IgD-negative memory B cell (primary cell): ENCODE measurements around the gene LDLRAD4. TPM values are rescaled to one million over a fixed set of nuclear protein-coding genes. Genes with fewer than 3 reads are reported as not detected.

Experiments
- H3K27ac Mint-ChIP-seq, 3 donors: one replicate each; pipeline ENCODE4 v1.8.0; 2020 to 2022; ENCODE audit warnings: mild to moderate bottlenecking in 3 of 3, mixed read lengths in 3 of 3, moderate library complexity in 1 of 3
- H3K27me3 Mint-ChIP-seq: one replicate; pipeline ENCODE4 v1.8.0; 2021; ENCODE audit warnings: mixed read lengths
- H3K36me3 Mint-ChIP-seq: one replicate; pipeline ENCODE4 v1.8.0; 2020; ENCODE audit warnings: mild to moderate bottlenecking, mixed read lengths
- H3K4me1 Mint-ChIP-seq, 3 donors: one replicate each; pipeline ENCODE4 v1.8.0; 2020 to 2022; ENCODE audit warnings: mixed read lengths in 3 of 3, mild to moderate bottlenecking in 1 of 3
- H3K4me3 Mint-ChIP-seq, 4 donors: one replicate each; pipeline ENCODE4 v1.8.0; 2020 to 2022; ENCODE audit warnings: mild to moderate bottlenecking in 4 of 4, mixed read lengths in 4 of 4, moderate library complexity in 3 of 4
- H3K9me3 Mint-ChIP-seq, 3 donors: one replicate each; pipeline ENCODE4 v1.8.0; 2020 to 2021; ENCODE audit warnings: mixed read lengths in 3 of 3, mild to moderate bottlenecking in 1 of 3
- polyA plus RNA-seq: library from polyadenylated mRNA; unstranded; fragments of 300-500 nt; fragmentation: Illumina TruSeq; gene quantifications from one replicate; pipeline ENCODE4 v1.2.3, GENCODE V29; 2021

LDLRAD4 gene
- polyA plus RNA-seq, 1 donor from 2014 or later: 5.1 TPM

GRCh38 chr18:13266218-13267100 lies 47.9 kb downstream of the LDLRAD4 start:
- Mint-ChIP-seq H3K4me1 (peaks cover 0 to 6% (median 3%) of the 10 kb centered on the region in 3 donors), H3K27ac (peak overlapping the region in 1 of 3 donors; percentile 31), H3K27me3 (peaks cover 16% of the 10 kb centered on the region), H3K36me3 (no peaks in the 10 kb centered on the region), H3K4me3 (no peak overlapping the region), H3K9me3 (peaks cover 0 to 2% (median 0%) of the 10 kb centered on the region in 3 donors)

DNA sequence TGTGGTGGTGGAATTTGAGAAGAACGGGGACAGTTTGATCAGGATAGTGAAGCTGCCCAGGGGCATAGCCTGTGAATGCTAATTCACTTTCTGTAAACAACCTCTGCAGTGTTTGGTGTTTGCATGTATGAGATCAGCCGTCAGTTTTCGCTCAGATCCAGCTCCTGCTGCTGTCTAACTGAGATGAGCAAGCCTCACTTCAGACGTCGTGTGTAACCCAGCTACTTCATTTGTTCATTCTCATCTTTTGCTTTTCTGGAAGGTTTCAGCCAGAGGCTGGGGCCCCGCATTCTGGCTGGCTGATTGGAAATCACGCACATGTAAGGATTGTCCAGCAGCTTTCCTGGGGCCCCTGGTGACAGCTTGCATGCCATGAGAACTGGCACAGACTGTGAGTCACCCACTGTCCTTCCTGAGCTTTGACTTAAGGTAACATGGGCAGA lies 48.9 kb downstream of the LDLRAD4 start:
- Mint-ChIP-seq H3K27me3 (peaks cover 13% of the 10 kb centered on the region), H3K9me3 (no peaks in the 10 kb centered on the region), H3K27ac (no peak overlapping the region), H3K4me1 (peaks cover 0 to 2% (median 0%) of the 10 kb centered on the region in 3 donors), H3K4me3 (no peak overlapping the region), H3K36me3 (no peaks in the 10 kb centered on the region)

DNA sequence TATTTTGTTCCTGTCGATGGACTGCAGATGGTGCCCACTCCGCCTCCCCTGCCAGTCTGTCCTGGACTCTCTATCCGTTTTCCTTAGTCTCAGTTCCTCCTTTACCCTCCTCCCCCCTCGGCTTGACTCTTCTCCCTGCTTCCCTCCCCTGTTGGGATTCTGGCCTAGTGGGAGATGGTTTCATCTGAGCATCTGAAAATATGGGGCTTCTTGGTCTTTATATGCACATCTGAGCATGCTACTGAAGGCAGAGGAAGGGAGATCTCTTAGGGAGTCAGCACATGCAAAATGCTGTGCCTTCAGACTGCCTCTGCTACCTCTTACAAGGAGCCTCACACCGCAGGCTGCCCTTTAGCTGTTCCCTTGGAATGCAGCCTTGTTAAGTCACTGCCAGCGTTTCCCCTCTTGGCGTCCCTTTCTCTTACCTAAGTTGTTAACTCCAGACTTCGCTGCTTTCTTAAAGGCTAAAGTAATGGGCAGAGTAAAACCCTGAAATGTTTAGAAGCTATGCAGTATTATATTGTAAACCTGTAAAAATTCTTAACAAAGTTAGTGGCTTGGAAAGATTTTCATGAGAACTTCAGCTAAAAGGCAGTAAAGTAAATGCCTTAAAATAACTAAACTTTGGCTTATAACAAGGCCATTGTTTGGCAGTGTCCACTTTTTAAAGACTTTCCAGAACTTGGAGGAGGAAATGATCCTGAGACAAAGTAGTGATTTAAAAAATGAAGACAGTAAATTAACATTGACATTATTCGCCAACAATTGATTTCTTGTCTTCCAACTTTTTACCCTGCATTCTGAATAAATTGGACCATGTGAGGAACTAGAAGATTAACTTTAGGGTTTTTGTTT lies 49.8 kb downstream of the LDLRAD4 start:
- Mint-ChIP-seq H3K27me3 (peaks cover 16% of the 10 kb centered on the region), H3K27ac (peak overlapping the region in 1 of 3 donors; percentile 33), H3K9me3 (no peaks in the 10 kb centered on the region), H3K4me1 (peaks cover 0 to 2% (median 1%) of the 10 kb centered on the region in 3 donors), H3K36me3 (no peaks in the 10 kb centered on the region), H3K4me3 (no peak overlapping the region)

DNA sequence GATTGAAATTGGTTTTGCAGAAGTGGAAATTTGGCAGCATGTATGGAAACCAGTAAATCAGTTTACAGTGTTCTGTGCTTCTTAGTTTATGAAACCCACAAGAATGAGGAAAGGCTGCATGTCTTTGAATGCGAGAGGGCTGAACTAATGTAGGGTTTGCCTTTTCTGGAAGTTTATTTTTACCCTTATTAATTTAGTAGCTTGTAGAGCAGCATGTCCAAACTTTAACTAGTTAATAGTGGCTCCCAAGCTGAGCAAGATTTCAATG lies 50.4 kb downstream of the LDLRAD4 start:
- no peak overlapping the region for H3K27ac Mint-ChIP-seq

GRCh38 chr18:13269521-13270011 lies 51.0 kb downstream of the LDLRAD4 start:
- Mint-ChIP-seq H3K36me3 (no peaks in the 10 kb centered on the region), H3K4me1 (peaks cover 0 to 2% (median 1%) of the 10 kb centered on the region in 3 donors), H3K27ac (no peak overlapping the region), H3K4me3 (no peak overlapping the region), H3K27me3 (peaks cover 16% of the 10 kb centered on the region), H3K9me3 (no peaks in the 10 kb centered on the region)

More for the DNA sequence above, 50.4 kb downstream of the LDLRAD4 start:
- H3K4me1 Mint-ChIP-seq: peaks cover 0 to 2% (median 1%) of the 10 kb centered on the region in 3 donors
- H3K9me3 Mint-ChIP-seq: no peaks in the 10 kb centered on the region
- peaks cover 16% of the 10 kb centered on the region for H3K27me3 Mint-ChIP-seq
- no peak overlapping the region for H3K4me3 Mint-ChIP-seq
- H3K36me3 Mint-ChIP-seq: no peaks in the 10 kb centered on the region

GRCh38 chr18:13270279-13270855 lies 51.8 kb downstream of the LDLRAD4 start:
- H3K27me3 Mint-ChIP-seq: peaks cover 16% of the 10 kb centered on the region
- H3K27ac Mint-ChIP-seq: no peak overlapping the region
- H3K9me3 Mint-ChIP-seq: no peaks in the 10 kb centered on the region
- H3K4me3 Mint-ChIP-seq: no peak overlapping the region
- no peaks in the 10 kb centered on the region for H3K36me3 Mint-ChIP-seq
- H3K4me1 Mint-ChIP-seq: peaks cover 0 to 2% (median 1%) of the 10 kb centered on the region in 3 donors

GRCh38 chr18:13271302-13271911 lies 52.8 kb downstream of the LDLRAD4 start:
- Mint-ChIP-seq H3K4me1 (peaks cover 0 to 2% (median 1%) of the 10 kb centered on the region in 3 donors), H3K27me3 (peaks cover 14% of the 10 kb centered on the region), H3K27ac (no peak overlapping the region), H3K4me3 (no peak overlapping the region), H3K9me3 (no peaks in the 10 kb centered on the region), H3K36me3 (peaks cover 1% of the 10 kb centered on the region)

DNA sequence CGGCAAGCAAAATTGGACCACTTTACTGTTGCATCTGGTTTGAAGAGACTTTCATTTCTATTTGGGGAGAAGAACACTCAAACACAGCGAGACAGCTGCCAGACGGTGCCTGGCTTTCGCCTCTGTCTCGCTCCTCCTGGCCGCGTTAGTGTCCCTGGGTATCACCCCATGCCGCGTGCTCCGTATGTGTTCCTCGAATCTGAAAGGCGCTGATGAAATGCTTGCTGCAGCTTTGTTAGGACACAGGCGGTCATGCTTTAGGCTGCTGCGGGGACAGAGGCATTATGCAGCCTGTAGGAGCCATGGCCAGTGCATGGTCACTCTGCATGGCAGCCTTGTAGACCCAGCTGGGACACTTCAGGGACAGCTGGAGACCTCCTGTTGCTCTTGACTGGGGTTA lies 53.9 kb downstream of the LDLRAD4 start:
- Mint-ChIP-seq H3K27ac (no peak overlapping the region), H3K27me3 (peaks cover 9% of the 10 kb centered on the region), H3K4me1 (peaks cover 0 to 2% (median 1%) of the 10 kb centered on the region in 3 donors), H3K9me3 (no peaks in the 10 kb centered on the region), H3K36me3 (peaks cover 1% of the 10 kb centered on the region), H3K4me3 (no peak overlapping the region)

GRCh38 chr18:13273800-13274199 lies 55.2 kb downstream of the LDLRAD4 start:
- peaks cover 0 to 1% (median 0%) of the 10 kb centered on the region in 3 donors for H3K4me1 Mint-ChIP-seq
- peaks cover 1% of the 10 kb centered on the region for H3K36me3 Mint-ChIP-seq
- no peak overlapping the region for H3K27ac Mint-ChIP-seq
- no peak overlapping the region for H3K4me3 Mint-ChIP-seq
- no peaks in the 10 kb centered on the region for H3K9me3 Mint-ChIP-seq
- peaks cover 7% of the 10 kb centered on the region for H3K27me3 Mint-ChIP-seq

DNA sequence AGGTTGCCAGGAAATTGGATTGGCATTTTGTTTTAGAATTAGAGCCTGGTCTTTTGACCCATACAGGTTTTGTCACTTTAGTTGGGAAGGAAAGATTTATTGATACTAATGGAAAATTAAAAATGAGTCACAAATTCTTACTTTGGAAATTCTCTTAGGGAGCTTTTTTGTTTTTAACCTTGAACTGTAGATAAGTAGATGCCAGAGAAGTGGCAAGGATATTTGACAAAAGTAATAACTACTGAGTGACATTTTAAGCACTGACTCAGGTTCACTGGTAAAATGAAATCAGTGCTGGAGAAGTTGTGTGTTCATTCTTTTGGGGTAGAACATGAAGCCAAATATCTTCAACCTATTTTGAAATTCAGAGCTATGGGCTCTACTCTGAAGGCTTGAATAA lies 56.5 kb downstream of the LDLRAD4 start:
- no peak overlapping the region for H3K27ac Mint-ChIP-seq
- peaks cover 5% of the 10 kb centered on the region for H3K27me3 Mint-ChIP-seq
- H3K9me3 Mint-ChIP-seq: no peaks in the 10 kb centered on the region
- no peak overlapping the region for H3K4me3 Mint-ChIP-seq
- peaks cover 1% of the 10 kb centered on the region for H3K36me3 Mint-ChIP-seq
- peaks cover 0 to 12% (median 8%) of the 10 kb centered on the region in 3 donors for H3K4me1 Mint-ChIP-seq

DNA sequence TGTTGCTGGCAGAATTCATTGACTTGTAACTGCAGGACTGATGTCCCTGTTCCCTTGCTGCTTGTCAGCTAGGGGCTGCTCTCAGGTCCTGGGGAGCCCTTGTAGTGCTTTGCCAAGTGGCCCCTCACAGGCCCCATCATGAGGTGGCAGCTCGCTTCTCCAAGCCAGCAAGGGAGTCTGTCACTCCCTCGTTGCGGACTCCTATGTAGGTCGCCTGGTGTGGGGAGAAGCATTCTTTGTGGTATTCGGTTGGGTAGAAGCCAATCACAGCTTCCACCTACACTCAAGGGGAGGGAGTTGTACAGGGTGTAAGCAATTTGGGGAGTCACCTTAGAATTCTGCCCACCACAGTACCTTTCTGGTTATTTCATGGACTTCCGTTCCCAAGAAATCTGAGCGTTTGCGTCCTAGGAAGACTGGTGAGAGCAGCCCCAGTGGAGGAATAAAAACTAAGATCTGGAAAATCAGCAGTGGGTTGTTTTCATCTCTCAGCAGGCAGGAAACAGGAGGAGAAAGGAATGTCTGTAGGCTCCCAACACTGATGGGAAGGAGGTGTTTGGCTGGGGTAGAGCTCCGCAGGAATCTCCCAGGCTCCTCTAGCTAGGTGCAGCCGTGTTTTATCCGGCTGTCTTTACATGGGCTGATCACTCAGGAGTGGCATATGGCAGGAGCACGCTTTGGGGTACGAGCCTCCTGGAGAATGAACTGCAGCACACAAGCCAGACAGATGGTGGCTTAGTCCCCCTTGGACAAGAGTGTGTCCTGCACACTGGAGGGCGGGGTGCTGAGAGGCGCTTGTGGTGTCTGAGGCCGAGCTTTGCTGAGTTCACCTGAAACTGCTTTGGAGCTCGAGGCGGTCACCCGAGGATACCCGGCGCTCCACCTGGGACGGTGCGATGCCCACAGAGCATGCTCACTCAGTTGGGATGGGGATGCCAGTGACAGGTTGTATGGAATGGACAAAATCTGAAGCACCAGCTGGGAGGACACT lies 58.3 kb downstream of the LDLRAD4 start:
- Mint-ChIP-seq H3K27me3 (peaks cover 5% of the 10 kb centered on the region), H3K36me3 (peaks cover 1% of the 10 kb centered on the region), H3K4me3 (no peak overlapping the region), H3K27ac (peak overlapping the region in 1 of 3 donors; percentile 72), H3K9me3 (no peaks in the 10 kb centered on the region), H3K4me1 (peaks cover 0 to 12% (median 8%) of the 10 kb centered on the region in 3 donors)

- H3K4me1 Mint-ChIP-seq: peaks cover 0 to 12% (median 7%) of the 10 kb centered on the region in 3 donors
- peaks cover 2% of the 10 kb centered on the region for H3K27me3 Mint-ChIP-seq
- peaks cover 1% of the 10 kb centered on the region for H3K36me3 Mint-ChIP-seq
- no peak overlapping the region for H3K4me3 Mint-ChIP-seq
- no peaks in the 10 kb centered on the region for H3K9me3 Mint-ChIP-seq
- peak overlapping the region in 1 of 3 donors; percentile 28 for H3K27ac Mint-ChIP-seq
These were observed 59.6 kb downstream of the LDLRAD4 start for GRCh38 chr18:13278062-13278630.
